ENCODE data around the gene TBC1D9. TPM values are rescaled to one million over a fixed set of nuclear protein-coding genes. Genes with fewer than 3 reads are reported as not detected.

The TBC1D9 gene
- total RNA-seq, 1 experiment from 2014 or later = 0.70 TPM

- no peaks in the 10 kb centered on the region for H3K4me1 Mint-ChIP-seq
- H3K9me3 Mint-ChIP-seq = no peaks in the 10 kb centered on the region
- TF ChIP-seq ZNF317 (CRISPR knock-in tag; IDR thresholded peaks at IDR 0.05; ENCODE audit: borderline replicate concordance, low read depth) (no peak), NFE2L1 (CRISPR knock-in tag; IDR thresholded peaks at IDR 0.05) (no peak), ZNF416 (CRISPR knock-in tag; IDR thresholded peaks at IDR 0.05) (no peak), PRDM15 (CRISPR knock-in tag; IDR thresholded peaks at IDR 0.05) (no peak)
- H3K27ac Mint-ChIP-seq = no peak overlapping the region
- no peaks in the 10 kb centered on the region for H3K27me3 Mint-ChIP-seq (ENCODE audit: low read depth)
- POLR2A ChIA-PET = no interaction called here
- CTCF ChIA-PET = no interaction called here
- H3K4me3 Mint-ChIP-seq = no peak overlapping the region
- DNase-seq (ENCODE audit: low spot score) (no peak), ATAC-seq (no peak)
- H3K36me3 Mint-ChIP-seq = no peaks in the 10 kb centered on the region
Measured at GRCh38 chr4:140668111-140668510, 88.1 kb downstream of the TBC1D9 start.

GRCh38 chr4:140666889-140667614, 89.1 kb downstream of the TBC1D9 start:
- H3K27ac Mint-ChIP-seq = no peak overlapping the region
- no peak overlapping the region for H3K4me3 Mint-ChIP-seq
- H3K36me3 Mint-ChIP-seq = no peaks in the 10 kb centered on the region
- TF ChIP-seq ZNF423 (CRISPR knock-in tag; IDR thresholded peaks at IDR 0.05) (no peak), CTCF (IDR thresholded peaks at IDR 0.05) (no peak), RORB (CRISPR knock-in tag; IDR thresholded peaks at IDR 0.05) (no peak), HMGXB4 (CRISPR knock-in tag; IDR thresholded peaks at IDR 0.05) (no peak), STAT6 (CRISPR knock-in tag; conservative IDR thresholded peaks at IDR 0.05; ENCODE audit: low read depth) (no peak), NR3C1 (CRISPR knock-in tag; conservative IDR thresholded peaks at IDR 0.05; ENCODE audit: low read depth) (no peak), MAX (CRISPR knock-in tag; IDR thresholded peaks at IDR 0.05) (no peak)
- no peaks in the 10 kb centered on the region for H3K9me3 Mint-ChIP-seq
- peaks cover 5% of the 10 kb centered on the region for H3K4me1 Mint-ChIP-seq
- CTCF ChIA-PET = no interaction called here
- POLR2A ChIA-PET = no interaction called here
- DNase-seq (ENCODE audit: low spot score) = no peak
- H3K27me3 Mint-ChIP-seq (ENCODE audit: low read depth) = no peaks in the 10 kb centered on the region
- no peak for ATAC-seq

Data from WTC11 (cell line).